Hepatocyte (in vitro differentiated cells): ENCODE data around the gene SWSAP1. TPM values are rescaled to one million over a fixed set of nuclear protein-coding genes. Genes with fewer than 3 reads are reported as not detected.

ENCODE experiments used
- DNase-seq: peaks from one replicate; pipeline ENCODE4 v3.0.0-alpha.2; 2016; ENCODE audit warnings: low spot score
- H2AFZ ChIP-seq: fragments of 200-600 bp; sonication (generic); 2 replicates; pipeline ENCODE4 v1.6.0; 2016; ENCODE audit warnings: antibody characterized with exemption, mild to moderate bottlenecking
- H3K27ac ChIP-seq: fragments of 200-600 bp; sonication (generic); 2 replicates; pipeline ENCODE4 v1.5.1; 2016; ENCODE audit warnings: mild to moderate bottlenecking
- H3K27me3 ChIP-seq: fragments of 200-600 bp; sonication (generic); 2 replicates; pipeline ENCODE4 v1.6.1; 2016
- H3K36me3 ChIP-seq: fragments of 200-600 bp; sonication (generic); replicated peaks from 2 replicates; pipeline ENCODE4 v1.5.1; 2016; ENCODE audit warnings: low read depth; ENCODE audit not compliant: insufficient read depth
- H3K4me1 ChIP-seq: fragments of 200-600 bp; sonication (generic); 2 replicates; pipeline ENCODE4 v1.5.1; 2016; ENCODE audit warnings: mild to moderate bottlenecking, moderate library complexity; ENCODE audit not compliant: insufficient read depth
- H3K4me2 ChIP-seq: fragments of 200-600 bp; sonication (generic); 2 replicates; pipeline ENCODE4 v1.6.0; 2016
- H3K4me3 ChIP-seq: fragments of 200-600 bp; sonication (generic); 2 replicates; pipeline ENCODE4 v1.5.1; 2016; ENCODE audit warnings: mild to moderate bottlenecking
- H3K79me2 ChIP-seq: fragments of 200-600 bp; sonication (generic); 2 replicates; pipeline ENCODE4 v1.6.0; 2017; ENCODE audit warnings: mild to moderate bottlenecking
- H3K9me2 ChIP-seq: fragments of 200-600 bp; sonication (generic); replicated peaks from 2 replicates; pipeline ENCODE4 v1.6.0; 2017; ENCODE audit warnings: mild to moderate bottlenecking; ENCODE audit not compliant: insufficient read depth
- H3K9me3 ChIP-seq: fragments of 200-600 bp; sonication (generic); 2 replicates; pipeline ENCODE4 v1.5.1; 2016; ENCODE audit warnings: low read depth, mild to moderate bottlenecking
- H4K20me1 ChIP-seq: fragments of 200-600 bp; sonication (generic); 2 replicates; pipeline ENCODE4 v1.6.0; 2016; ENCODE audit warnings: mild to moderate bottlenecking; ENCODE audit not compliant: insufficient read depth, poor library complexity, severe bottlenecking
- EZH2 ChIP-seq: fragments of 200-600 bp; sonication (generic); IDR thresholded peaks from 2 replicates; pipeline ENCODE4 v1.6.1; 2016; ENCODE audit warnings: antibody characterized with exemption, mild to moderate bottlenecking, borderline replicate concordance
- EZH2phosphoT487 ChIP-seq: fragments of 200-600 bp; sonication (generic); IDR thresholded peaks from one replicate; pipeline ENCODE4 v1.6.1; 2018; ENCODE audit warnings: antibody characterized with exemption, mild to moderate bottlenecking, low read depth, moderate library complexity; ENCODE audit not compliant: unreplicated experiment, severe bottlenecking
- WGBS: methylation state at CpG from one replicate; pipeline ENCODE4 v1.1.6; 2016; ENCODE audit warnings: low lambda C conversion rate; ENCODE audit errors: missing lambda C conversion rate; 5-methylcytosine and 5-hydroxymethylcytosine counted together
- polyA plus RNA-seq: library from polyadenylated mRNA; unstranded; fragments of >200 nt; fragmentation: Nextera tagmentation; extraction: Ambion mirVana; gene quantifications from 2 replicates; pipeline ENCODE4 v1.2.1, GENCODE V29; 2016
- total RNA-seq: library from RNA; depleted of rRNA; stranded (reverse); fragments of >200 nt; gene quantifications from 2 replicates; pipeline ENCODE4 v1.2.3, GENCODE V29; 2014
- TF ChIP-seq, protein P1 (sequence below): fragments of 200-600 bp; sonication (generic); IDR thresholded peaks from 2 replicates; pipeline ENCODE4 v1.5.1; 2016; ENCODE audit warnings: antibody characterized with exemption, mild to moderate bottlenecking; ENCODE audit not compliant: poor library complexity

The SWSAP1 gene
- total and polyA plus RNA-seq, 2 experiments from 2014 or later: 2.2 to 4.0 TPM

DNA sequence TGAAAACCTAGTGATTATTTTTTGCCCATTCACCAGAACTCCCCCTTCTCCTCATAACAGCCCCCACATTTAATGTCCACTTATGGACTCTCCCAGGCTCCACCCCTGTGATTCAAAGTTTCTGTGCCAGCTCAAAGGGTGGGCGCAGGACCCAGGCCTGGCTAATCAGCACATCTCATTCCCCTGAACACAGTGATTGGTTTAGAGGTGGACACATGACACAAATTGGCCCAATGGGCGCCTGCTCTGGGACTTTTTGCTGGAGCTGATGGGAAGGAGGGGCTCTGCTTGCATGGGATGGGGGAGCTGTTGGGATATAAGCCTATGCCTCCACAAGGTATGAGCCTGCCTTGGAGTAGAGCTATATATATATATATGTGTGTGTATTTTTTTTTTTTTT is 15.9 kb downstream of the SWSAP1 start:
- H3K9me3 ChIP-seq: no peaks in the 10 kb centered on the region
- 95% methylated on average over 2 of the region's 2 CpGs for WGBS

DNA sequence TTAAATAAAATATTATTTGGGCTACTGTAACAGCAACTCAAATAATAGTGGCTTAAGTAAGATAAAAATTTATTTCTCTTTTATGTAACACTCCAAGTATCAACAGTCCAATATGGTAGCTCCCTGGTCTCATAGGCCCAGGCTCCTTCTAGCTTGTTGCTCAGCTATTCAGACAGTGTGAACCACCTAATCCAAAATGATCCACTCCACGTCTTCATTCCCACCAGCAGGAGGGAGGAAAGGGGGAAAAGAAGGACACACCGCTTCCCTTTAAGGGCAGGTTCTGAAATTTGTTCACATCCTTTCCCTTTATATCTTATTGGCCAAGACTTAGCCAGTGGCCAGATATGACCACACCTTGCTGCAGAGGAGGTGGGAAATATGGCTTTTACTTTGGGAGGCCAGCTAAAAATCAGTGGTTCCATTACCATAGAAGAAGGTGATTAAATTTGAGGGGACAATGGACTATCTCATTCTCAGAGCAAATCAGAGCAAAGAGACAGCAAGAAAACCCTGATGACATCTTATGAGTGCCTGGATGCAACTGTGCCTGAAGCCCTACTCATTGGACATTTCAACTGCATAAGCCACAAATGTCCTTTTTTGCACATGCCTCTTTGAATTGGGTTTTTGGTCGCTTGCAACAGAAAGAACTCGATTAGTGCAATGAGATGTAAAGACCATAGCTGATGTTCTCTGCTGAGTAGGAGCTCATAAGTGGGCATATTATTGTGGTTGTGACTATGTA is 16.6 kb downstream of the SWSAP1 start:
- Histone ChIP-seq H3K4me3 (no peak overlapping the region), H3K9me3 (no peaks in the 10 kb centered on the region), H3K4me1 (no peaks in the 10 kb centered on the region), H2AFZ (no peak overlapping the region), H3K27ac (no peak overlapping the region), H3K4me2 (no peak overlapping the region), H4K20me1 (no peaks in the 10 kb centered on the region), H3K27me3 (no peaks in the 10 kb centered on the region), H3K36me3 (no peaks in the 10 kb centered on the region), H3K79me2 (no peaks in the 10 kb centered on the region), H3K9me2 (no peaks in the 10 kb centered on the region)
- TF ChIP-seq, protein P1, sequence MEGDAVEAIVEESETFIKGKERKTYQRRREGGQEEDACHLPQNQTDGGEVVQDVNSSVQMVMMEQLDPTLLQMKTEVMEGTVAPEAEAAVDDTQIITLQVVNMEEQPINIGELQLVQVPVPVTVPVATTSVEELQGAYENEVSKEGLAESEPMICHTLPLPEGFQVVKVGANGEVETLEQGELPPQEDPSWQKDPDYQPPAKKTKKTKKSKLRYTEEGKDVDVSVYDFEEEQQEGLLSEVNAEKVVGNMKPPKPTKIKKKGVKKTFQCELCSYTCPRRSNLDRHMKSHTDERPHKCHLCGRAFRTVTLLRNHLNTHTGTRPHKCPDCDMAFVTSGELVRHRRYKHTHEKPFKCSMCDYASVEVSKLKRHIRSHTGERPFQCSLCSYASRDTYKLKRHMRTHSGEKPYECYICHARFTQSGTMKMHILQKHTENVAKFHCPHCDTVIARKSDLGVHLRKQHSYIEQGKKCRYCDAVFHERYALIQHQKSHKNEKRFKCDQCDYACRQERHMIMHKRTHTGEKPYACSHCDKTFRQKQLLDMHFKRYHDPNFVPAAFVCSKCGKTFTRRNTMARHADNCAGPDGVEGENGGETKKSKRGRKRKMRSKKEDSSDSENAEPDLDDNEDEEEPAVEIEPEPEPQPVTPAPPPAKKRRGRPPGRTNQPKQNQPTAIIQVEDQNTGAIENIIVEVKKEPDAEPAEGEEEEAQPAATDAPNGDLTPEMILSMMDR: no peak
- TF ChIP-seq EZH2phosphoT487 (no peak), EZH2 (no peak)
- 79% methylated on average over 4 of the region's 4 CpGs for WGBS
- DNase-seq: no peak

More for the DNA sequence above, 15.9 kb downstream of the SWSAP1 start:
- Histone ChIP-seq H3K27ac (no peak overlapping the region), H3K4me1 (no peaks in the 10 kb centered on the region), H3K36me3 (no peaks in the 10 kb centered on the region), H3K27me3 (no peaks in the 10 kb centered on the region), H2AFZ (no peak overlapping the region), H3K4me3 (no peak overlapping the region), H3K9me2 (no peaks in the 10 kb centered on the region), H4K20me1 (no peaks in the 10 kb centered on the region), H3K79me2 (no peaks in the 10 kb centered on the region), H3K4me2 (no peak overlapping the region)
- DNase-seq: no peak
- TF ChIP-seq EZH2 (no peak), EZH2phosphoT487 (no peak)
- TF ChIP-seq, protein P1: no peak

- Histone ChIP-seq H3K27me3 (no peaks in the 10 kb centered on the region), H3K4me2 (no peak overlapping the region), H2AFZ (no peak overlapping the region), H3K79me2 (no peaks in the 10 kb centered on the region), H4K20me1 (no peaks in the 10 kb centered on the region), H3K36me3 (no peaks in the 10 kb centered on the region), H3K4me3 (no peak overlapping the region), H3K9me2 (no peaks in the 10 kb centered on the region), H3K9me3 (no peaks in the 10 kb centered on the region), H3K27ac (no peak overlapping the region), H3K4me1 (no peaks in the 10 kb centered on the region)
- no peak for DNase-seq
- 97% methylated on average over 21 of the region's 22 CpGs for WGBS
- no peak for TF ChIP-seq EZH2phosphoT487
- TF ChIP-seq, protein P1: no peak
- TF ChIP-seq EZH2: no peak
Measured at GRCh38 chr19:11397089-11397610, 22.7 kb downstream of the SWSAP1 start.
